ENCODE data around the gene OR7E24.

DNA sequence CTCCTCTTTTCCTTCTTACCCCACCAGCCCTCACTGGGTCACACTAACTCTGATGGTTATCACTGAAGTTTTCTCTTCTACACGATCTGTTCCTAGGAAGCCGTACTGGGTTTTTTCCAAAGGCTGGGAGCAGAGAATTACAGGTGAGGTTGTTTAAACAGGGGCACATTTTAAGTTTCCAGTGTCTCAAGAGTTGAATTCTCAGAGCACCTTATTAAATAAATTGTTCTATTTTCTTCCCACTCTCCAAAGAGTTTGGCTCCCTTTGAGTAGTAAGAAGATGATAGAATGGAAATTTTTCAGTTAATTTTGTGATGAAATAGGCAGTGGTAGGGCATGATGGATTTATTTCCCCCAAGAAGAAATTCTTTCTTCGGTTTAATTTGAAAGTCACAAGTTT lies 31.2 kb upstream of the OR7E24 start, which contains the start of gene OR7D4:
- TF ChIP-seq, protein P1, sequence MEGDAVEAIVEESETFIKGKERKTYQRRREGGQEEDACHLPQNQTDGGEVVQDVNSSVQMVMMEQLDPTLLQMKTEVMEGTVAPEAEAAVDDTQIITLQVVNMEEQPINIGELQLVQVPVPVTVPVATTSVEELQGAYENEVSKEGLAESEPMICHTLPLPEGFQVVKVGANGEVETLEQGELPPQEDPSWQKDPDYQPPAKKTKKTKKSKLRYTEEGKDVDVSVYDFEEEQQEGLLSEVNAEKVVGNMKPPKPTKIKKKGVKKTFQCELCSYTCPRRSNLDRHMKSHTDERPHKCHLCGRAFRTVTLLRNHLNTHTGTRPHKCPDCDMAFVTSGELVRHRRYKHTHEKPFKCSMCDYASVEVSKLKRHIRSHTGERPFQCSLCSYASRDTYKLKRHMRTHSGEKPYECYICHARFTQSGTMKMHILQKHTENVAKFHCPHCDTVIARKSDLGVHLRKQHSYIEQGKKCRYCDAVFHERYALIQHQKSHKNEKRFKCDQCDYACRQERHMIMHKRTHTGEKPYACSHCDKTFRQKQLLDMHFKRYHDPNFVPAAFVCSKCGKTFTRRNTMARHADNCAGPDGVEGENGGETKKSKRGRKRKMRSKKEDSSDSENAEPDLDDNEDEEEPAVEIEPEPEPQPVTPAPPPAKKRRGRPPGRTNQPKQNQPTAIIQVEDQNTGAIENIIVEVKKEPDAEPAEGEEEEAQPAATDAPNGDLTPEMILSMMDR (IDR thresholded peaks at IDR 0.05), result no peak
- TF ChIP-seq POLR2A (IDR thresholded peaks at IDR 0.05), result no peak
